MM.1S (cell line): Measurements from ENCODE around the gene WAS.

ENCODE experiments used
- EZH2 ChIP-seq: fragments of 300-600 bp; sonication (generic); optimal IDR thresholded peaks from 2 replicates; pipeline ENCODE3; 2017; ENCODE audit warnings: low read depth, mild to moderate bottlenecking, antibody characterized with exemption, low read length, mixed read lengths
- EZH2phosphoT487 ChIP-seq: fragments of 300-600 bp; sonication (generic); IDR thresholded peaks from 2 replicates; pipeline ENCODE4 v1.6.1; 2018; ENCODE audit warnings: antibody characterized with exemption, low read length
- TF ChIP-seq, protein P1 (sequence below): fragments of 300-600 bp; sonication (generic); IDR thresholded peaks from 2 replicates; pipeline ENCODE4 v1.5.1; 2016; ENCODE audit warnings: antibody characterized with exemption, low read length, mixed read lengths

DNA sequence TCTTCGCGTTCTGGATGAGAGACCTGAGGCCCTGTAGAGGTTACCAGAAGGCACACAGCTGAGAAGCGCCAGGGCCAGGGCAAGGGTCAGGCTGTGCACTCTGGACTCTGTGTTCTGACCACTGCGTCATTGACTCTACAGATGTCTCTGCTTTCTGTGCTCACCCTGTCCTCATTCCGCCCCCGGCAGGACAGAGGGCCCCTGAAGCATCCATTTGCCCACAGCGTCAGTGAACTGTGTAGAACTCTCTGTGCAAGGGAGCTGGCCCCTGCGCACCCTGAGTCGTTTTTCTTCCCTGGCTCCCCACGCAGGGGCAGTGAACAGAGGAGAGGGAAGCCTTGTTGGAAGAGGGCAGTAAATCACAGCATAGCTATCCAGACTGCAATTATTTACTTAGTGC is 6.1 kb upstream of the WAS start:
- TF ChIP-seq, protein P1, sequence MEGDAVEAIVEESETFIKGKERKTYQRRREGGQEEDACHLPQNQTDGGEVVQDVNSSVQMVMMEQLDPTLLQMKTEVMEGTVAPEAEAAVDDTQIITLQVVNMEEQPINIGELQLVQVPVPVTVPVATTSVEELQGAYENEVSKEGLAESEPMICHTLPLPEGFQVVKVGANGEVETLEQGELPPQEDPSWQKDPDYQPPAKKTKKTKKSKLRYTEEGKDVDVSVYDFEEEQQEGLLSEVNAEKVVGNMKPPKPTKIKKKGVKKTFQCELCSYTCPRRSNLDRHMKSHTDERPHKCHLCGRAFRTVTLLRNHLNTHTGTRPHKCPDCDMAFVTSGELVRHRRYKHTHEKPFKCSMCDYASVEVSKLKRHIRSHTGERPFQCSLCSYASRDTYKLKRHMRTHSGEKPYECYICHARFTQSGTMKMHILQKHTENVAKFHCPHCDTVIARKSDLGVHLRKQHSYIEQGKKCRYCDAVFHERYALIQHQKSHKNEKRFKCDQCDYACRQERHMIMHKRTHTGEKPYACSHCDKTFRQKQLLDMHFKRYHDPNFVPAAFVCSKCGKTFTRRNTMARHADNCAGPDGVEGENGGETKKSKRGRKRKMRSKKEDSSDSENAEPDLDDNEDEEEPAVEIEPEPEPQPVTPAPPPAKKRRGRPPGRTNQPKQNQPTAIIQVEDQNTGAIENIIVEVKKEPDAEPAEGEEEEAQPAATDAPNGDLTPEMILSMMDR = no peak
- TF ChIP-seq EZH2phosphoT487 (no peak), EZH2 (no peak)
